ENCODE results near the gene ZNF718.

GRCh38 chr4:212438-213188 is 88.3 kb downstream of the ZNF718 start:
- no peak for TF ChIP-seq POLR2A (IDR thresholded peaks at IDR 0.05; ENCODE audit: low read length)
- no peak for TF ChIP-seq GATA1 (IDR thresholded peaks at IDR 0.05; ENCODE audit: low read depth, low read length)

All from erythroblast (primary cell).